GM21529 (cell line): ENCODE data around the gene CST11.

ENCODE experiments used
- ATAC-seq: cut with Tn5 transposase; IDR thresholded peaks from one replicate; pipeline ENCODE4 v1.9.1; 2021; ENCODE audit not compliant: unreplicated experiment

The CST11 gene

GRCh38 chr20:23420943-23421931 is 31.4 kb downstream of the CST11 start, which contains the start of gene NAPB:
Gene NAPB, minus strand, starts transcription at chr20:23421488. Its CDS starts 86 bp downstream, at chr20:23421402.
- peak; percentile 94 for ATAC-seq

GRCh38 chr20:23419995-23420901 is 32.4 kb downstream of the CST11 start:
- ATAC-seq = peak; percentile 27

- ATAC-seq = no peak
These were observed 33.0 kb downstream of the CST11 start for GRCh38 chr20:23419657-23419994.

GRCh38 chr20:23417861-23418260 is 34.8 kb downstream of the CST11 start:
- ATAC-seq = no peak

GRCh38 chr20:23415959-23416583 is 36.6 kb downstream of the CST11 start:
- ATAC-seq = no peak

GRCh38 chr20:23415555-23415954 is 37.1 kb downstream of the CST11 start:
- no peak for ATAC-seq

- no peak for ATAC-seq
These were observed 38.0 kb downstream of the CST11 start for GRCh38 chr20:23414526-23415188.

GRCh38 chr20:23413862-23414422 is 38.7 kb downstream of the CST11 start:
- ATAC-seq = no peak

- no peak for ATAC-seq
These were observed 40.6 kb downstream of the CST11 start for GRCh38 chr20:23412026-23412425.

- ATAC-seq = no peak
These were observed 41.6 kb downstream of the CST11 start for GRCh38 chr20:23410916-23411695.

- no peak for ATAC-seq
These were observed 42.9 kb downstream of the CST11 start for GRCh38 chr20:23409800-23410199.

- ATAC-seq = no peak
These were observed 43.7 kb downstream of the CST11 start for GRCh38 chr20:23408957-23409356.

GRCh38 chr20:23407781-23408464 is 44.8 kb downstream of the CST11 start:
- peak; percentile 92 for ATAC-seq

- ATAC-seq = no peak
These were observed 45.8 kb downstream of the CST11 start for GRCh38 chr20:23406880-23407279.

- ATAC-seq = no peak
These were observed 48.5 kb downstream of the CST11 start for GRCh38 chr20:23404196-23404595.

- no peak for ATAC-seq
These were observed 48.9 kb downstream of the CST11 start for GRCh38 chr20:23403751-23404150.

- no peak for ATAC-seq
These were observed 51.6 kb downstream of the CST11 start for GRCh38 chr20:23401051-23401450.
